PFSK-1 (cell line): ENCODE results near the gene CLEC5A.

Source experiments
- FOXP2 ChIP-seq: optimal IDR thresholded peaks from 2 replicates; pipeline ENCODE3; 2011; ENCODE audit warnings: borderline replicate concordance, control low read depth, inconsistent platforms; ENCODE audit not compliant: insufficient read depth; ENCODE audit errors: extremely low read length, extremely low read depth
- POLR2AphosphoS5 ChIP-seq: IDR thresholded peaks from 2 replicates; pipeline ENCODE4 v1.6.1; 2012; ENCODE audit warnings: low read depth, mild to moderate bottlenecking, control low read depth, low read length, moderate library complexity
- SIN3A ChIP-seq: IDR thresholded peaks from 2 replicates; pipeline ENCODE4 v1.6.1; 2012; ENCODE audit warnings: mild to moderate bottlenecking, low read length, moderate library complexity, borderline replicate concordance; ENCODE audit not compliant: insufficient read depth
- TAF1 ChIP-seq: IDR thresholded peaks from 2 replicates; pipeline ENCODE4 v1.6.1; 2012; ENCODE audit warnings: low read length, control low read depth, borderline replicate concordance; ENCODE audit not compliant: insufficient read depth
- TF ChIP-seq, protein P1 (sequence below), 2 experiments: IDR thresholded peaks; 2 replicates each; pipeline versions ENCODE4 v1.6.1 to v1.8.0; 2011 to 2012; ENCODE audit warnings: low read depth in 2 of 2, low read length in 2 of 2, control low read depth in 1 of 2, inconsistent platforms in 1 of 2, mild to moderate bottlenecking in 1 of 2, moderate library complexity in 1 of 2; ENCODE audit not compliant: insufficient read depth in 1 of 2

CLEC5A gene

DNA sequence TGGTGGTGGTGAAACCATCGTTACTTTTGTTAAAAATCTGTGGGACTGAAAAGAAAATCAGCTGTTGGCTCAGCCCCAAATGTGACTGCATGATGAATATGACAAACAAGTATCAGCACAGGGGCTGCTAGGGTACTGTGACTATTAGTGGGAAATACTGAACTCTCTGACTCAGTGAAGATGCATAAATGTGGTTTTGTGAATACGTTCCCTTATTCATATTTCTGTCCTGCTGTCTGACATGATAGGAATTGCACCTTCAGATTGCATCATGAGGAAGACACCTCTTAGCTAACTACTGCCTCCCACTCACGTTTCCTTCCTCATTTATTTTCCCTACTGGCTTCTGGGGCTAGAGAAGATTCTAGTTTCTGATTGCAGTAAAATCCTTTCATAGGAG is 1.4 kb downstream of the CLEC5A start:
- TF ChIP-seq, protein P1, sequence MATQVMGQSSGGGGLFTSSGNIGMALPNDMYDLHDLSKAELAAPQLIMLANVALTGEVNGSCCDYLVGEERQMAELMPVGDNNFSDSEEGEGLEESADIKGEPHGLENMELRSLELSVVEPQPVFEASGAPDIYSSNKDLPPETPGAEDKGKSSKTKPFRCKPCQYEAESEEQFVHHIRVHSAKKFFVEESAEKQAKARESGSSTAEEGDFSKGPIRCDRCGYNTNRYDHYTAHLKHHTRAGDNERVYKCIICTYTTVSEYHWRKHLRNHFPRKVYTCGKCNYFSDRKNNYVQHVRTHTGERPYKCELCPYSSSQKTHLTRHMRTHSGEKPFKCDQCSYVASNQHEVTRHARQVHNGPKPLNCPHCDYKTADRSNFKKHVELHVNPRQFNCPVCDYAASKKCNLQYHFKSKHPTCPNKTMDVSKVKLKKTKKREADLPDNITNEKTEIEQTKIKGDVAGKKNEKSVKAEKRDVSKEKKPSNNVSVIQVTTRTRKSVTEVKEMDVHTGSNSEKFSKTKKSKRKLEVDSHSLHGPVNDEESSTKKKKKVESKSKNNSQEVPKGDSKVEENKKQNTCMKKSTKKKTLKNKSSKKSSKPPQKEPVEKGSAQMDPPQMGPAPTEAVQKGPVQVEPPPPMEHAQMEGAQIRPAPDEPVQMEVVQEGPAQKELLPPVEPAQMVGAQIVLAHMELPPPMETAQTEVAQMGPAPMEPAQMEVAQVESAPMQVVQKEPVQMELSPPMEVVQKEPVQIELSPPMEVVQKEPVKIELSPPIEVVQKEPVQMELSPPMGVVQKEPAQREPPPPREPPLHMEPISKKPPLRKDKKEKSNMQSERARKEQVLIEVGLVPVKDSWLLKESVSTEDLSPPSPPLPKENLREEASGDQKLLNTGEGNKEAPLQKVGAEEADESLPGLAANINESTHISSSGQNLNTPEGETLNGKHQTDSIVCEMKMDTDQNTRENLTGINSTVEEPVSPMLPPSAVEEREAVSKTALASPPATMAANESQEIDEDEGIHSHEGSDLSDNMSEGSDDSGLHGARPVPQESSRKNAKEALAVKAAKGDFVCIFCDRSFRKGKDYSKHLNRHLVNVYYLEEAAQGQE (IDR thresholded peaks at IDR 0.05; ENCODE audit: insufficient read depth in 1 of 2, low read depth in 2 of 2, low read length in 2 of 2), result no peak
- TF ChIP-seq POLR2AphosphoS5 (no peak), TAF1 (no peak), FOXP2 (no peak), SIN3A (no peak)

DNA sequence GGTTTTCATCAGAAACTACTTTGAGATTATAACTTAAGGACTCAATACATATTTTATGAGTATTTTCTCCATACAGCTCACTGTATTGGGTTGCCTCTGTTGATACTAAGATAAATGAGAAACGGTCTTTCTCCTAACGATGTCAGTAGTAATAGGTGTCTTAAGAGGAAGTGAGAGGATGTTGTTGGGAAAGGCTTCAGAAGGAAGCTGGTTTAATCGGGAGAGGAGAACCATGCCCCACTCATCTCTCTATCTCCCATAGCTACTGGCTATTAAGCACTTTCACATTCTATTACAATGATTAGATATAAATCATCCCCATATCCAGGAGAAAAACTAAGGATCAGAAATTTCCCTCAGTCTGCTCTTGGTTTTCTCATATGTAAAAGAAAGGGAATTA is 2.0 kb downstream of the CLEC5A start:
- TF ChIP-seq POLR2AphosphoS5, result no peak

DNA sequence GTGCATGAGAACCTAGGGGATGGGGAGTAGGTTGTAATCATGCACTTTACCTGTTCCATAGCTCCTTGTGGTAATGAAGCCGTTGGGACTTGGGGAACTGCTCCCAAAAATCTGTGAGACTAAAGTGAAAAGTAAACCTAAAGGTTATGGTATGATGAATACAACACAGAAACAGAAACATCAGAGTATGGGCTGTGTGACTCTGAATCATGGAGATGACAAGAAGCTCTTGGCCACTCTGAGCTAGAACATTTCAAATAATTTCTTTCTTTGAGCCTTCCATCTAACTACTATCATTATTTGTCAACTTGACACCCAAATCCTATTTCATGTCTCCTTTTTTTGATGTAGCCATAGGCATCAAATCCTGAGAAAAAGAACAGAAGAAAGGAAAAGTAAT is 2.9 kb downstream of the CLEC5A start:
- no peak for TF ChIP-seq FOXP2
- no peak for TF ChIP-seq TAF1
- TF ChIP-seq POLR2AphosphoS5, result no peak
- TF ChIP-seq, protein P1 (IDR thresholded peaks at IDR 0.05; ENCODE audit: insufficient read depth in 1 of 2, low read depth in 2 of 2, low read length in 2 of 2), result no peak
- TF ChIP-seq SIN3A, result no peak

DNA sequence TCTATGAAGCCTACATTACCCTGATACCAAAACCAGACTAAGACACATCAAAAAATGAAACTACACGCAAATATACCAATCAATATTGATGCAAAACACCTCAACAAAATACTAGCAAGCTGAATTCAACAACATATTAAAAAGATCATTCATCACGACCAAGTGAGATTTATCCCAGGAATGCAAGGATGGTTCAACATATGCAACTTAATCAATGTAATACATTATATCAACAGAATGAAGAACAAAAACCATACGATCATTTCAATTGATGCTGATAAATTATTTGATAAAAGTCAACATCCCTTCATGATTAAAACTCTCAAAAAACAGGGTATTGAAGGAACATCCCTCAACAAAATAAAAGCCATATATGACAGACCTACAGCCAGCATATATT is 5.7 kb downstream of the CLEC5A start:
- TF ChIP-seq, protein P1 (IDR thresholded peaks at IDR 0.05; ENCODE audit: insufficient read depth in 1 of 2, low read depth in 2 of 2, low read length in 2 of 2), result no peak
- no peak for TF ChIP-seq TAF1
- TF ChIP-seq SIN3A, result no peak
- no peak for TF ChIP-seq FOXP2
- TF ChIP-seq POLR2AphosphoS5, result no peak

DNA sequence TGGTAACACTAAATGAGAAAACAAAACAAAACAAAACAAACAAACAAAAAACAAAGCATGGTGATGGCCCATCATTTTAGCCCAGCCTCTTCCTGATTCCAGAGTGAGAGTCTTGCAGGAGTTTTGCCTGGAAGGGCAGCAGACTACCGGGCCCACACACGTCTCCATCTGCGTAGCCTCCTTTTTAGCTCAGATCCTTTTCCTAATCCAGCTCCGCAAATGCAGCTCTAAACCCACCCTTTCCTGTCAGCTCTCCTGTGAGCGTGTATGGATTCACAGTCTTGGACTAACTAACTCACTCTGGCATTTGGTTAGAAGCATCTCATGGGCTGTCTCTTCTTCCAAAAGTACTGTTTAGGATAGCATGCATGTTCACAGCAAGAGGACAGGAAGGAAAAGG is 16.6 kb downstream of the CLEC5A start:
- TF ChIP-seq TAF1 (no peak), FOXP2 (no peak), POLR2AphosphoS5 (no peak)

DNA sequence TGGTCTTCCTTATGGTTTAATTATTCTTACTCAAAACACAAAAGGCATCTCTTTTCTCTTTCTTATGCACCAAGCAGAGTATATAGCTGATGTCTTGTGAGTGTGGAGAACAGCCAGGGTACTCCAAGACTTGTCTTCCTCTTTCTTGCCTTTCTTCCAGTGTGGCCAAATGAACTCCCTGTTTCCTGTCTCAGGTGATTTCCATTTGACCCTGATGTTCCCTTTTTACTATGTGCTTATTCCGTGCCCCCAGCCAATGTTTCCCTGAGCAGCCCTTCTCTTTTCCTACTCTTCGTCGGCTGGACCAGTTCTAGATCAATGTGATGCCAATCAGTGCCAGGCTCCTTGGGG is 18.0 kb downstream of the CLEC5A start:
- TF ChIP-seq POLR2AphosphoS5, result no peak
- no peak for TF ChIP-seq TAF1
- TF ChIP-seq FOXP2, result no peak
- TF ChIP-seq, protein P1 (IDR thresholded peaks at IDR 0.05; ENCODE audit: insufficient read depth in 1 of 2, low read depth in 2 of 2, low read length in 2 of 2), result no peak
- TF ChIP-seq SIN3A, result no peak
